Measurements from ENCODE around the gene DYNC1I2.
A peak's percentile ranks its signal among the peaks of the same experiment; 100 is the strongest.

Gene DYNC1I2

DNA sequence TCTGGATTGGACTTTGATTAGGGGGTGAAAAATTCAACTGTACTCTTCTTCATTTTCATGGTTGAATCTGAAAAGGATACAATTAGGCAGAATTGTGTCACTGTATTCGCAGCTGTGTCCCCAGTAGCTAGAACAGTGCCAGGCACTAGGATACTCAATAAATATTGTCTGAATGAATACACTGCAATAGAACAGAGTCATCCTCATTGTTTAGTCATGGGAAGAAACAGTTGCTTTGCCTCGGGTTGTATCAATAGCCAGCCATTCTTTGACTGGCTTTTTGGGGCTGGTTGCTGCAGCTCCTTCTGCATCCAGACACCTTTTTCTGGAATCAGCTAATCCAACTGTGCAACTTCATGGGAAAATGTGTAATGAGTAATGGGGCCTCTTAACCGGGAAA, 18.1 kb upstream of the DYNC1I2 start:
- H3K4me3 ChIP-seq (ENCODE audit: low read depth, low read length): no peak overlapping the region
- TF ChIP-seq, protein P1, sequence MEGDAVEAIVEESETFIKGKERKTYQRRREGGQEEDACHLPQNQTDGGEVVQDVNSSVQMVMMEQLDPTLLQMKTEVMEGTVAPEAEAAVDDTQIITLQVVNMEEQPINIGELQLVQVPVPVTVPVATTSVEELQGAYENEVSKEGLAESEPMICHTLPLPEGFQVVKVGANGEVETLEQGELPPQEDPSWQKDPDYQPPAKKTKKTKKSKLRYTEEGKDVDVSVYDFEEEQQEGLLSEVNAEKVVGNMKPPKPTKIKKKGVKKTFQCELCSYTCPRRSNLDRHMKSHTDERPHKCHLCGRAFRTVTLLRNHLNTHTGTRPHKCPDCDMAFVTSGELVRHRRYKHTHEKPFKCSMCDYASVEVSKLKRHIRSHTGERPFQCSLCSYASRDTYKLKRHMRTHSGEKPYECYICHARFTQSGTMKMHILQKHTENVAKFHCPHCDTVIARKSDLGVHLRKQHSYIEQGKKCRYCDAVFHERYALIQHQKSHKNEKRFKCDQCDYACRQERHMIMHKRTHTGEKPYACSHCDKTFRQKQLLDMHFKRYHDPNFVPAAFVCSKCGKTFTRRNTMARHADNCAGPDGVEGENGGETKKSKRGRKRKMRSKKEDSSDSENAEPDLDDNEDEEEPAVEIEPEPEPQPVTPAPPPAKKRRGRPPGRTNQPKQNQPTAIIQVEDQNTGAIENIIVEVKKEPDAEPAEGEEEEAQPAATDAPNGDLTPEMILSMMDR (IDR thresholded peaks at IDR 0.05; ENCODE audit: borderline replicate concordance, insufficient read depth, low read depth, low read length): no peak

DNA sequence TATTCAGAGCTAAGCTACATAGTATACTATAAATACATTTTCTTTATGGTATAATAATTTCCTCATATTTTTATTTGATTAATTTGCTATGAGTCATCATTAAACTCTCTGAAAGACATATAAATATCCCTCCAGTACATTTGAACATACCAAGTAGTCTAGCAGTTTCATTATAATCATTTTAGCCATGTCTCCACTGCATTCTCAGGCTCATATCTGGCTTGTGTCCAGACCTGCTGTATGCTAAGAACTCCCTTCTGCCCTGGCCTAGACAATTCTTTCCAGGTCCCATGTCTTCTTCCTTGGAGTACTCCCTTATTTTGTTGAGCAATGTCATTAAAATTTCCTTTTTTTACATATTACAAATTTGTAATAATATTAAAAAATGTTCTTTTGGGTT, 16.6 kb upstream of the DYNC1I2 start:
- TF ChIP-seq, protein P1 (IDR thresholded peaks at IDR 0.05; ENCODE audit: borderline replicate concordance, insufficient read depth, low read depth, low read length): no peak
- H3K4me3 ChIP-seq (ENCODE audit: low read depth, low read length): no peak overlapping the region

DNA sequence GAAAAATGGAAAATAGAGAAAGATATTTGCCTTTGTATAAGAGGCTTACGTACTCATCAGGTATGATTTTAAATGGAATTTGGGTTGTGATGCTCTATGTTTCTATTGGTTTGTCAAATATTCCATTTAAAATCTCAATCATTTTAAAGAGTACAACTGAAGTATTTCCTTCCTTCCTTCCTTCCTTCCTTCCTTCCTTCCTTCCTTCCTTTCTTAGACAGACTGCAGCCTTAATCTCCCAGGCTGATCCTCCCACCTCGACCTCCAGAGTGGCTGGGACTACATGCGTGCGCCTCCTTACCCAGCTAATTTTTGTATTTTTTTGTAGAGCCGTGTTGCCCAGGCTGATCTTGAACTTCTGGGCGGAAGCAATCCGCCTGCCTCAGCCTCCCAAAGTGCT, 15.4 kb upstream of the DYNC1I2 start:
- no peak overlapping the region for H3K4me3 ChIP-seq (ENCODE audit: low read depth, low read length)
- TF ChIP-seq, protein P1 (IDR thresholded peaks at IDR 0.05; ENCODE audit: borderline replicate concordance, insufficient read depth, low read depth, low read length): no peak

DNA sequence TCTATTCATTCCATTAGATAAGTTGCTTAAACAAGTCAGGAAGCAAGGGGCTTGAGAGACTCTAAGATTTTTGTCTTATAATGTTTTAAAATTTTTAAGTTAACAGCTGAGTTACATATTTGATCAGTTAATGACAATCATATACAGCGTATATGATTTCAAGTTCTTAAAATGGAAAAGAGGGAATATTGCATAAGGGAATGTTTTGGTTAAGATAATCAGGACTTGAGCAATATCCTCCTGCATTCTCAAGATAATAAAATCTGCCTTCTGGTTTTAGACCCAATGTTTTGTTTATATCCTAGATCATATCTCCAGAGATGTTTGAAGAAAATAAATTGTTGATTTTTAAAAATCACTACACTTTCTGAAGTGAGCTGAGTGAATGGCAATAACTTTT, 13.4 kb upstream of the DYNC1I2 start:
- TF ChIP-seq, protein P1 (IDR thresholded peaks at IDR 0.05; ENCODE audit: borderline replicate concordance, insufficient read depth, low read depth, low read length): no peak
- no peak overlapping the region for H3K4me3 ChIP-seq (ENCODE audit: low read depth, low read length)

DNA sequence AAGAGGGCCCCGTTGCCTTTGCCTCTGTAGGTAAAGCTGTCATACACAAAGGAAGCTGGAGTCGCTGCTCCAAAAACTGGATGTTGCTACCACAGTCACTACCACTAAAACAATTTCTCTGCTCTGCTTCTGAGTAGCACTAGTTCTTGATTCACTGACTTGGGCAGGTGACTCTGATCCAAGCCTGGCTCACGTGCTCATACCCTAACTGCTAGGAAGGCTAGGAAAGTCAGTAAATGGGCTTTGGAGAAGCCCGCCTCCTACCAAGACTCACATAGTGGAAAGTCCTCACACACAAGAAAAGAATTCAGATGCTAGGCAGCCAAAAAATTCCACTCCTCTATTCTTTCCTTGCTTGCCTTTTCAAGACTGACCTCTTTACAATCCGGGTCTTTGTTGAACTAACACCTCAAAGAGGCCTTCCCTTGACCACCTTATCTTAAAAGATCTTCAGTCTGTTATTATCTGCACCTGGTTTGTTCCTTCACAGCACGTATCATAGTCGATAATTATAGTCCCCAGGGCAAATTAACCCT, 11.4 kb upstream of the DYNC1I2 start:
- no peak overlapping the region for H3K4me3 ChIP-seq (ENCODE audit: low read depth, low read length)
- TF ChIP-seq, protein P1 (IDR thresholded peaks at IDR 0.05; ENCODE audit: borderline replicate concordance, insufficient read depth, low read depth, low read length): no peak

DNA sequence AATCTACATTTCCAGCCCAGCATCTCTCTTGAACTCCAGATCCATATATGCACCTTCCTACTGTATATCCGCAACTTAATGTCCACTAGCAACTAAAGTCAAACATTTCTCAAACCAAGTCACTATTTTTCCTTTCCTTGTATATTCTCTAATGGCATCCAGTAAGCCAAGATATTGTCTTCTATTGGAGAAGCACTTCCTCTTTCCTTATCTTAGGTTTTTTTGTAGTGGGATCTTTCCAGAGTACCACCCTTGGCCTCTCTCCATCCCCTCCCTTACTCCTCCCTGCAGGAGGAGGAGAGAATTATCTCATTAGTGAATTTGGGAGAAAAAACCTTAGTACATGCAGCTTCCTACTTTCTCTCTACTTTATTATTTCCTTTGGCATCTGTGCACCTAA, 8.7 kb upstream of the DYNC1I2 start:
- H3K4me3 ChIP-seq (ENCODE audit: low read depth, low read length): no peak overlapping the region
- TF ChIP-seq, protein P1 (IDR thresholded peaks at IDR 0.05; ENCODE audit: borderline replicate concordance, insufficient read depth, low read depth, low read length): no peak

DNA sequence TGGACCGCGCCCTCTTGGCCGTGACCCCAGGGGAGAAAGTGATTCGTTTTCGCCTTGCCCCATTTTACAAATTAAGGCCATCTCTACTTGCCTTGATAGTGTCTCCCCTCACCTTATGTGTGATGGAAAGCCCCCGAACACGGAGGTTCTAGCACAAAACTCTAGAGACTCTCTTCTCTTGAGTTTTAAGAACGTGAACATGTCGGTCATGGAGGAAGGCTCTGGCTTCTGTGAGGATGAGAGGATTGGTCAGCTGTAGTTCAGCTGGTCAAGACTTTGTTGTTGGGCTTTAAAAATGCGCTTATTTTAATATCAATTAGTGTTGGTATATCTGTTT, 828 bp downstream of the DYNC1I2 start:
- TF ChIP-seq, protein P1 (IDR thresholded peaks at IDR 0.05; ENCODE audit: borderline replicate concordance, insufficient read depth, low read depth, low read length): no peak
- H3K4me3 ChIP-seq (ENCODE audit: low read depth, low read length): peak overlapping the region; percentile 83
